H9 (cell line): ENCODE results near the gene NUP205. TPM values are rescaled to one million over a fixed set of nuclear protein-coding genes. Genes with fewer than 3 reads are reported as not detected.
A peak's percentile ranks its signal among the peaks of the same experiment; 100 is the strongest.

Source experiments
- DNase-seq: peaks from one replicate; pipeline ENCODE4 v3.0.0-alpha.2; 2017
- H2AFZ ChIP-seq: one replicate; pipeline ENCODE4 v1.6.1; 2013; ENCODE audit warnings: mild to moderate bottlenecking, low read length, control low read depth, moderate library complexity
- H2AK5ac ChIP-seq: 2 replicates; pipeline ENCODE4 v1.6.1; 2013; ENCODE audit warnings: low read length, control low read depth, mixed read lengths; ENCODE audit not compliant: insufficient read length
- H2BK120ac ChIP-seq: one replicate; pipeline ENCODE4 v1.6.1; 2013; ENCODE audit warnings: low read depth, mild to moderate bottlenecking, low read length, control low read depth, inconsistent platforms; ENCODE audit not compliant: poor library complexity, severe bottlenecking
- H2BK12ac ChIP-seq: 2 replicates; pipeline ENCODE4 v1.6.1; 2013; ENCODE audit warnings: low read length, control low read depth, mixed read lengths, low read depth; ENCODE audit not compliant: insufficient read length
- H2BK15ac ChIP-seq: 2 replicates; pipeline ENCODE4 v1.6.1; 2013; ENCODE audit warnings: low read depth, low read length, control low read depth
- H2BK20ac ChIP-seq: one replicate; pipeline ENCODE4 v1.6.1; 2013; ENCODE audit warnings: low read depth, mild to moderate bottlenecking, low read length, control low read depth, inconsistent platforms; ENCODE audit not compliant: poor library complexity, severe bottlenecking
- H2BK5ac ChIP-seq: 2 replicates; pipeline ENCODE4 v1.6.1; 2013; ENCODE audit warnings: low read length, control low read depth, mixed read lengths; ENCODE audit not compliant: insufficient read length
- H3K14ac ChIP-seq: 2 replicates; pipeline ENCODE4 v1.6.1; 2013; ENCODE audit warnings: low read length, control low read depth; ENCODE audit not compliant: insufficient read depth
- H3K18ac ChIP-seq: 2 replicates; pipeline ENCODE4 v1.6.1; 2013; ENCODE audit warnings: low read depth, mild to moderate bottlenecking, mixed read lengths, low read length, control low read depth; ENCODE audit not compliant: insufficient read length
- H3K23ac ChIP-seq: 2 replicates; pipeline ENCODE4 v1.6.1; 2013; ENCODE audit warnings: low read length, control low read depth, mixed read lengths, low read depth; ENCODE audit not compliant: insufficient read length
- H3K23me2 ChIP-seq: 2 replicates; pipeline ENCODE4 v1.6.1; 2013; ENCODE audit warnings: low read depth, mild to moderate bottlenecking, mixed read lengths, low read length, control low read depth; ENCODE audit not compliant: insufficient read length, poor library complexity, severe bottlenecking
- H3K27ac ChIP-seq: 2 replicates; pipeline ENCODE4 v1.5.1; 2013; ENCODE audit warnings: low read length, control low read depth, mixed read lengths, low read depth; ENCODE audit not compliant: insufficient read length
- H3K27me3 ChIP-seq: 2 replicates; pipeline ENCODE4 v1.6.1; 2013; ENCODE audit warnings: low read length, control low read depth, inconsistent platforms; ENCODE audit not compliant: insufficient read depth
- H3K4ac ChIP-seq: 2 replicates; pipeline ENCODE4 v1.6.1; 2013; ENCODE audit warnings: low read depth, mild to moderate bottlenecking, control low read depth, inconsistent platforms, low read length, moderate library complexity
- H3K4me1 ChIP-seq: 2 replicates; pipeline ENCODE4 v1.6.1; 2013; ENCODE audit warnings: low read length, control low read depth, inconsistent platforms; ENCODE audit not compliant: insufficient read depth
- H3K4me2 ChIP-seq: 2 replicates; pipeline ENCODE4 v1.6.1; 2013; ENCODE audit warnings: low read length, control low read depth, mixed read lengths; ENCODE audit not compliant: insufficient read length, insufficient read depth
- H3K56ac ChIP-seq: 2 replicates; pipeline ENCODE4 v1.6.1; 2013; ENCODE audit warnings: low read depth, mild to moderate bottlenecking, mixed read lengths, low read length, control low read depth; ENCODE audit not compliant: insufficient read length
- H3K79me1 ChIP-seq: 2 replicates; pipeline ENCODE4 v1.6.1; 2013; ENCODE audit warnings: low read depth, mild to moderate bottlenecking, moderate library complexity, low read length, control low read depth, inconsistent platforms; ENCODE audit not compliant: insufficient read depth, poor library complexity, severe bottlenecking
- H3K79me2 ChIP-seq: 2 replicates; pipeline ENCODE4 v1.6.1; 2013; ENCODE audit warnings: low read length, control low read depth, inconsistent platforms; ENCODE audit not compliant: insufficient read depth
- H3K9ac ChIP-seq: 2 replicates; pipeline ENCODE4 v1.6.1; 2013; ENCODE audit warnings: low read length, control low read depth, mixed read lengths; ENCODE audit not compliant: insufficient read length; ENCODE audit errors: extremely low read depth
- H3K9me3 ChIP-seq: one replicate; pipeline ENCODE4 v1.6.1; 2013; ENCODE audit warnings: low read depth, low read length, inconsistent platforms; ENCODE audit not compliant: control insufficient read depth
- H3T11ph ChIP-seq: one replicate; pipeline ENCODE4 v1.6.1; 2013; ENCODE audit warnings: mild to moderate bottlenecking, low read length, control low read depth, inconsistent platforms
- H4K20me1 ChIP-seq: one replicate; pipeline ENCODE4 v1.6.1; 2013; ENCODE audit not compliant: control insufficient read depth, insufficient read length, insufficient read depth
- H4K5ac ChIP-seq: 2 replicates; pipeline ENCODE4 v1.6.1; 2013; ENCODE audit warnings: low read depth, mild to moderate bottlenecking, mixed read lengths, low read length, control low read depth; ENCODE audit not compliant: insufficient read length
- H4K8ac ChIP-seq: replicated peaks from 2 replicates; pipeline ENCODE4 v1.6.1; 2013; ENCODE audit warnings: low read length, control low read depth, mixed read lengths, low read depth; ENCODE audit not compliant: insufficient read length
- H4K91ac ChIP-seq: 2 replicates; pipeline ENCODE4 v1.6.1; 2013; ENCODE audit warnings: low read depth, mild to moderate bottlenecking, moderate library complexity, mixed read lengths, low read length, control low read depth; ENCODE audit not compliant: insufficient read length
- H3K27ac Mint-ChIP-seq, 3 experiments: 2 replicates in 2 of 3; 3 replicates in 1 of 3; pipeline ENCODE4 v1.8.0; 2020 to 2021; ENCODE audit warnings: mixed read lengths in 3 of 3, mild to moderate bottlenecking in 1 of 3, moderate library complexity in 1 of 3
- H3K27me3 Mint-ChIP-seq: 2 replicates; pipeline ENCODE4 v1.8.0; 2021; ENCODE audit warnings: low read depth, mild to moderate bottlenecking, moderate library complexity, mixed read lengths
- H3K36me3 Mint-ChIP-seq, 3 experiments: 2 replicates in 2 of 3; 3 replicates in 1 of 3; pipeline ENCODE4 v1.8.0; 2020 to 2021; ENCODE audit warnings: low read depth in 3 of 3, mixed read lengths in 3 of 3; ENCODE audit not compliant: insufficient read depth in 1 of 3
- H3K4me1 Mint-ChIP-seq, 2 experiments: 2 replicates each; pipeline ENCODE4 v1.8.0; 2020; ENCODE audit warnings: mixed read lengths in 2 of 2
- H3K4me3 Mint-ChIP-seq, 2 experiments: 2 replicates in 1 of 2; 3 replicates in 1 of 2; pipeline ENCODE4 v1.8.0; 2020 to 2021; ENCODE audit warnings: mild to moderate bottlenecking in 2 of 2, mixed read lengths in 2 of 2, moderate library complexity in 1 of 2
- H3K9me3 Mint-ChIP-seq, 2 experiments: 2 replicates in 1 of 2; 3 replicates in 1 of 2; pipeline ENCODE4 v1.8.0; 2020; ENCODE audit warnings: mild to moderate bottlenecking in 2 of 2, mixed read lengths in 2 of 2, moderate library complexity in 1 of 2
- CTCF ChIP-seq: fragments of 200-600 bp; sonication (generic); conservative IDR thresholded peaks from 3 replicates; pipeline ENCODE4 v1.8.0; 2021; ENCODE audit warnings: antibody characterized with exemption, mild to moderate bottlenecking
- WGBS: extraction: QIAGEN DNeasy Blood & Tissue Kit; methylation state at CpG from one replicate; pipeline ENCODE4 v1.1.7; 2013; ENCODE audit warnings: missing lambda C conversion rate, low lambda C conversion rate, mixed read lengths; ENCODE audit not compliant: insufficient read length; ENCODE audit errors: extremely low coverage; 5-methylcytosine and 5-hydroxymethylcytosine counted together
- total RNA-seq: library from RNA; stranded (reverse); gene quantifications from 2 replicates; pipeline ENCODE4 v1.2.1, GENCODE V29; 2021

The NUP205 gene
- total RNA-seq, 1 experiment from 2014 or later = 158 TPM

GRCh38 chr7:135653340-135654080, 95.8 kb downstream of the NUP205 start:
- Histone ChIP-seq H4K8ac (no peak overlapping the region), H2AFZ (no peak overlapping the region), H3K4ac (no peak overlapping the region), H3K23ac (no peak overlapping the region), H3K79me2 (no peaks in the 10 kb centered on the region), H3K9me3 (no peaks in the 10 kb centered on the region), H2BK12ac (no peak overlapping the region), H3K23me2 (no peaks in the 10 kb centered on the region), H3K56ac (no peak overlapping the region), H4K20me1 (no peaks in the 10 kb centered on the region), H3K79me1 (no peaks in the 10 kb centered on the region), H3K14ac (no peak overlapping the region), H2BK15ac (no peak overlapping the region), H3K27ac (no peak overlapping the region), H2BK20ac (no peak overlapping the region), H3K4me1 (no peaks in the 10 kb centered on the region), H4K5ac (no peak overlapping the region), H2BK5ac (no peak overlapping the region), H3K18ac (no peak overlapping the region), H3K27me3 (no peaks in the 10 kb centered on the region), H2AK5ac (no peak overlapping the region), H4K91ac (no peak overlapping the region), H3T11ph (no peak overlapping the region), H3K4me2 (no peak overlapping the region), H2BK120ac (no peak overlapping the region), H3K9ac (no peak overlapping the region)
- DNase-seq = no peak
- H3K4me3 Mint-ChIP-seq = peak overlapping the region in 1 of 2 experiments; percentile 26; a peak in 1 of 5 replicates
- H3K4me1 Mint-ChIP-seq = peaks cover 11 to 20% of the 10 kb centered on the region in 2 experiments
- H3K27me3 Mint-ChIP-seq = no peaks in the 10 kb centered on the region
- WGBS = no CpG with 5 or more reads among the region's 12 CpGs
- peak overlapping the region in 2 of 3 experiments; percentile 32 to 95; a peak in 3 of 7 replicates for H3K27ac Mint-ChIP-seq
- H3K9me3 Mint-ChIP-seq = no peaks in the 10 kb centered on the region
- TF ChIP-seq CTCF = no peak
- H3K36me3 Mint-ChIP-seq = peaks cover 3 to 26% (median 10%) of the 10 kb centered on the region in 3 experiments; a peak in 5 of 7 replicates
